Dendritic cell treated with granulocyte-macrophage colony-stimulating factor and Interleukin-4, amounts not matched to agents 40 ng/mL and 50 ng/mL, for 4 days (primary cell): ENCODE data around the gene MBP.

Experiments used
- H3K27ac Mint-ChIP-seq: one replicate; pipeline ENCODE4 v1.8.0; 2022; ENCODE audit warnings: mild to moderate bottlenecking, mixed read lengths
- H3K27me3 Mint-ChIP-seq: one replicate; pipeline ENCODE4 v1.8.0; 2022; ENCODE audit warnings: mild to moderate bottlenecking, mixed read lengths
- H3K36me3 Mint-ChIP-seq: one replicate; pipeline ENCODE4 v1.8.0; 2022; ENCODE audit warnings: low read depth, mixed read lengths
- H3K4me1 Mint-ChIP-seq: one replicate; pipeline ENCODE4 v1.8.0; 2022; ENCODE audit warnings: low read depth, mixed read lengths
- H3K4me3 Mint-ChIP-seq: one replicate; pipeline ENCODE4 v1.8.0; 2022; ENCODE audit warnings: mild to moderate bottlenecking, moderate library complexity, mixed read lengths
- H3K9me3 Mint-ChIP-seq: one replicate; pipeline ENCODE4 v1.8.0; 2022; ENCODE audit warnings: mixed read lengths
- intact Hi-C: fragments of 100-400 bp; cut with micrococcal nuclease; formaldehyde crosslinking; loops from one replicate; pipeline ENCODE4 v1.15.0; 2022

The MBP gene

GRCh38 chr18:77161961-77162360, 29.4 kb upstream of the MBP start:
- Mint-ChIP-seq H3K9me3 (no peaks in the 10 kb centered on the region), H3K27me3 (peaks cover 17% of the 10 kb centered on the region), H3K36me3 (no peaks in the 10 kb centered on the region), H3K27ac (peak overlapping the region; percentile 86), H3K4me3 (no peak overlapping the region), H3K4me1 (peaks cover 69% of the 10 kb centered on the region)
- intact Hi-C loops = no loop called here

- no peak overlapping the region for H3K4me3 Mint-ChIP-seq
Measured at GRCh38 chr18:77161383-77161782, 28.8 kb upstream of the MBP start.

GRCh38 chr18:77160515-77160914, 27.9 kb upstream of the MBP start:
- Mint-ChIP-seq H3K36me3 (no peaks in the 10 kb centered on the region), H3K27me3 (peaks cover 13% of the 10 kb centered on the region), H3K9me3 (no peaks in the 10 kb centered on the region), H3K4me3 (no peak overlapping the region), H3K4me1 (peaks cover 70% of the 10 kb centered on the region), H3K27ac (peak overlapping the region; percentile 86)
- intact Hi-C loops = no loop called here

More at GRCh38 chr18:77161383-77161782, 28.8 kb upstream of the MBP start:
- intact Hi-C loops = no loop called here
- peaks cover 71% of the 10 kb centered on the region for H3K4me1 Mint-ChIP-seq
- H3K9me3 Mint-ChIP-seq = no peaks in the 10 kb centered on the region
- H3K27me3 Mint-ChIP-seq = peaks cover 17% of the 10 kb centered on the region
- peak overlapping the region; percentile 86 for H3K27ac Mint-ChIP-seq
- H3K36me3 Mint-ChIP-seq = no peaks in the 10 kb centered on the region

GRCh38 chr18:77157312-77157711, 24.7 kb upstream of the MBP start:
- intact Hi-C loops = no loop called here
- Mint-ChIP-seq H3K27ac (peak overlapping the region; percentile 45), H3K27me3 (no peaks in the 10 kb centered on the region), H3K4me1 (peaks cover 55% of the 10 kb centered on the region), H3K9me3 (peaks cover 9% of the 10 kb centered on the region), H3K36me3 (no peaks in the 10 kb centered on the region), H3K4me3 (no peak overlapping the region)

GRCh38 chr18:77155031-77155430, 22.4 kb upstream of the MBP start:
- no peak overlapping the region for H3K4me3 Mint-ChIP-seq
- H3K9me3 Mint-ChIP-seq = peaks cover 9% of the 10 kb centered on the region
- intact Hi-C loops = no loop called here
- H3K27me3 Mint-ChIP-seq = no peaks in the 10 kb centered on the region
- peak overlapping the region; percentile 77 for H3K27ac Mint-ChIP-seq
- H3K4me1 Mint-ChIP-seq = peaks cover 41% of the 10 kb centered on the region
- H3K36me3 Mint-ChIP-seq = no peaks in the 10 kb centered on the region

GRCh38 chr18:77153404-77153803, 20.8 kb upstream of the MBP start:
- H3K9me3 Mint-ChIP-seq = peaks cover 9% of the 10 kb centered on the region
- intact Hi-C loops = no loop called here
- H3K36me3 Mint-ChIP-seq = no peaks in the 10 kb centered on the region
- peaks cover 33% of the 10 kb centered on the region for H3K4me1 Mint-ChIP-seq
- H3K27me3 Mint-ChIP-seq = no peaks in the 10 kb centered on the region
- H3K4me3 Mint-ChIP-seq = no peak overlapping the region
- H3K27ac Mint-ChIP-seq = no peak overlapping the region

GRCh38 chr18:77151772-77152520, 19.4 kb upstream of the MBP start:
- intact Hi-C loops = no loop called here
- H3K4me1 Mint-ChIP-seq = peaks cover 34% of the 10 kb centered on the region
- H3K36me3 Mint-ChIP-seq = no peaks in the 10 kb centered on the region
- no peak overlapping the region for H3K4me3 Mint-ChIP-seq
- H3K27ac Mint-ChIP-seq = no peak overlapping the region
- H3K9me3 Mint-ChIP-seq = peaks cover 9% of the 10 kb centered on the region
- H3K27me3 Mint-ChIP-seq = no peaks in the 10 kb centered on the region

- no peaks in the 10 kb centered on the region for H3K27me3 Mint-ChIP-seq
- peaks cover 9% of the 10 kb centered on the region for H3K9me3 Mint-ChIP-seq
- intact Hi-C loops = no loop called here
- H3K4me3 Mint-ChIP-seq = no peak overlapping the region
- peaks cover 38% of the 10 kb centered on the region for H3K4me1 Mint-ChIP-seq
- H3K27ac Mint-ChIP-seq = no peak overlapping the region
- H3K36me3 Mint-ChIP-seq = no peaks in the 10 kb centered on the region
Measured at GRCh38 chr18:77151033-77151771, 18.6 kb upstream of the MBP start.

- Mint-ChIP-seq H3K4me1 (peaks cover 41% of the 10 kb centered on the region), H3K27ac (no peak overlapping the region), H3K9me3 (peaks cover 9% of the 10 kb centered on the region), H3K4me3 (no peak overlapping the region), H3K27me3 (no peaks in the 10 kb centered on the region), H3K36me3 (no peaks in the 10 kb centered on the region)
- intact Hi-C loops = no loop called here
Measured at GRCh38 chr18:77150588-77150987, 18.0 kb upstream of the MBP start.

GRCh38 chr18:77148289-77148688, 15.7 kb upstream of the MBP start:
- Mint-ChIP-seq H3K4me3 (no peak overlapping the region), H3K27ac (peak overlapping the region; percentile 62)
- intact Hi-C loops = no loop called here

GRCh38 chr18:77147418-77147852, 14.9 kb upstream of the MBP start:
- Mint-ChIP-seq H3K4me3 (no peak overlapping the region), H3K27me3 (no peaks in the 10 kb centered on the region)
- intact Hi-C loops = no loop called here

More at GRCh38 chr18:77148289-77148688, 15.7 kb upstream of the MBP start:
- H3K27me3 Mint-ChIP-seq = no peaks in the 10 kb centered on the region
- H3K9me3 Mint-ChIP-seq = peaks cover 14% of the 10 kb centered on the region
- H3K36me3 Mint-ChIP-seq = peaks cover 6% of the 10 kb centered on the region
- H3K4me1 Mint-ChIP-seq = peaks cover 31% of the 10 kb centered on the region

GRCh38 chr18:77146249-77147080, 13.9 kb upstream of the MBP start:
- H3K27me3 Mint-ChIP-seq = no peaks in the 10 kb centered on the region
- intact Hi-C loops = no loop called here
- no peak overlapping the region for H3K4me3 Mint-ChIP-seq
- peaks cover 36% of the 10 kb centered on the region for H3K4me1 Mint-ChIP-seq
- peaks cover 27% of the 10 kb centered on the region for H3K9me3 Mint-ChIP-seq
- peak overlapping the region; percentile 61 for H3K27ac Mint-ChIP-seq
- peaks cover 16% of the 10 kb centered on the region for H3K36me3 Mint-ChIP-seq

More at GRCh38 chr18:77147418-77147852, 14.9 kb upstream of the MBP start:
- H3K27ac Mint-ChIP-seq = peak overlapping the region; percentile 62
- peaks cover 31% of the 10 kb centered on the region for H3K4me1 Mint-ChIP-seq
- H3K9me3 Mint-ChIP-seq = peaks cover 22% of the 10 kb centered on the region
- peaks cover 12% of the 10 kb centered on the region for H3K36me3 Mint-ChIP-seq

- Mint-ChIP-seq H3K4me3 (no peak overlapping the region), H3K27me3 (no peaks in the 10 kb centered on the region), H3K9me3 (peaks cover 27% of the 10 kb centered on the region), H3K36me3 (peaks cover 16% of the 10 kb centered on the region), H3K27ac (no peak overlapping the region), H3K4me1 (peaks cover 42% of the 10 kb centered on the region)
- intact Hi-C loops = no loop called here
Measured at GRCh38 chr18:77145364-77145901, 12.8 kb upstream of the MBP start.
